OCI-LY7 (cell line): ENCODE measurements around the gene UBXN7. TPM values are rescaled to one million over a fixed set of nuclear protein-coding genes. Genes with fewer than 3 reads are reported as not detected.

Source experiments
- BruUV-seq: library from RNA; stranded (reverse); fragments of 400-500 nt; replicated peaks from 2 replicates; lab custom pipeline; 2021; lab: Mats Ljungman, UMichigan
- CTCF ChIA-PET: fragments of 300-600 bp; sonication (Branson Sonifier 250); formaldehyde crosslinking; loops from one replicate; lab custom pipeline; 2022; ENCODE audit warnings: antibody characterized with exemption; ENCODE audit not compliant: unreplicated experiment; lab: Charles Lee
- POLR2A ChIA-PET: fragments of 300-600 bp; sonication (Branson Sonifier 250); formaldehyde crosslinking; loops from one replicate; lab custom pipeline; 2022; ENCODE audit warnings: antibody characterized with exemption; lab: Charles Lee
- DNase-seq: peaks from one replicate; pipeline ENCODE4 v3.0.0-alpha.2; 2015; ENCODE audit warnings: low spot score
- H2AFZ ChIP-seq: fragments of 200-600 bp; sonication (generic), shearing (Covaris generic); 2 replicates; pipeline ENCODE4 v1.6.1; 2014; ENCODE audit warnings: mild to moderate bottlenecking, antibody characterized with exemption, low read length, moderate library complexity
- H3K27ac ChIP-seq: fragments of 200-600 bp; sonication (generic); 2 replicates; pipeline ENCODE4 v1.5.1; 2014; ENCODE audit warnings: mixed run types, low read depth, mild to moderate bottlenecking, moderate library complexity, low read length, inconsistent platforms; ENCODE audit not compliant: poor library complexity, severe bottlenecking
- H3K36me3 ChIP-seq: fragments of 200-600 bp; sonication (generic); 2 replicates; pipeline ENCODE4 v1.6.1; 2014; ENCODE audit warnings: mild to moderate bottlenecking, antibody characterized with exemption, low read length, moderate library complexity, mixed read lengths; ENCODE audit not compliant: insufficient read depth
- H3K4me1 ChIP-seq: fragments of 200-600 bp; sonication (generic); 2 replicates; pipeline ENCODE4 v1.5.1; 2014; ENCODE audit warnings: mild to moderate bottlenecking, low read length; ENCODE audit not compliant: insufficient read depth, poor library complexity, severe bottlenecking
- H3K4me2 ChIP-seq: fragments of 200-600 bp; sonication (generic); 2 replicates; pipeline ENCODE4 v1.6.1; 2014; ENCODE audit warnings: mild to moderate bottlenecking, low read length
- H3K4me3 ChIP-seq: fragments of 200-600 bp; sonication (generic); 2 replicates; pipeline ENCODE4 v1.5.1; 2014; ENCODE audit warnings: mild to moderate bottlenecking, low read depth, low read length; ENCODE audit not compliant: poor library complexity, severe bottlenecking
- H3K79me2 ChIP-seq: fragments of 200-600 bp; sonication (generic); 2 replicates; pipeline ENCODE4 v1.6.1; 2016; ENCODE audit warnings: low read depth, mild to moderate bottlenecking, low read length, moderate library complexity, mixed read lengths; ENCODE audit not compliant: insufficient read depth
- H3K9me2 ChIP-seq: fragments of 200-600 bp; sonication (generic); 2 replicates; pipeline ENCODE4 v1.6.1; 2016; ENCODE audit warnings: mild to moderate bottlenecking, low read length, mixed read lengths; ENCODE audit not compliant: insufficient read depth
- H3K9me3 ChIP-seq: fragments of 200-600 bp; sonication (generic); 2 replicates; pipeline ENCODE4 v1.6.1; 2014; ENCODE audit warnings: mild to moderate bottlenecking, mixed run types, low read length, mixed read lengths
- H4K20me1 ChIP-seq: fragments of 200-600 bp; sonication (generic); 2 replicates; pipeline ENCODE4 v1.6.1; 2014; ENCODE audit warnings: mild to moderate bottlenecking, antibody characterized with exemption, low read length, moderate library complexity, mixed read lengths; ENCODE audit not compliant: insufficient read depth
- EZH2phosphoT487 ChIP-seq: fragments of 200-600 bp; sonication (generic); IDR thresholded peaks from 2 replicates; pipeline ENCODE4 v1.6.1; 2018; ENCODE audit warnings: low read depth, borderline replicate concordance, mild to moderate bottlenecking, mixed run types, antibody characterized with exemption, low read length, moderate library complexity, mixed read lengths
- intact Hi-C: fragments of 100-400 bp; cut with micrococcal nuclease; formaldehyde crosslinking; loops from one replicate; pipeline ENCODE4 v1.10.0; 2022; ENCODE audit not compliant: unreplicated experiment
- total RNA-seq, 2 experiments: library from RNA; depleted of rRNA in 1 of 2; stranded (reverse); fragments of >200 nt in 1 of 2; shearing (Covaris generic) in 1 of 2; gene quantifications; 2 replicates each; pipeline ENCODE4 v1.2.3, GENCODE V29; 2014 to 2022
- TF ChIP-seq, protein P1 (sequence below): fragments of 200-600 bp; sonication (generic); conservative IDR thresholded peaks from 2 replicates; pipeline ENCODE4 v1.5.1; 2014; ENCODE audit warnings: mild to moderate bottlenecking, antibody characterized with exemption, low read length, moderate library complexity, mixed read lengths

The UBXN7 gene
- total RNA-seq, 2 experiments from 2014 or later = 12.7 to 73.4 TPM

DNA sequence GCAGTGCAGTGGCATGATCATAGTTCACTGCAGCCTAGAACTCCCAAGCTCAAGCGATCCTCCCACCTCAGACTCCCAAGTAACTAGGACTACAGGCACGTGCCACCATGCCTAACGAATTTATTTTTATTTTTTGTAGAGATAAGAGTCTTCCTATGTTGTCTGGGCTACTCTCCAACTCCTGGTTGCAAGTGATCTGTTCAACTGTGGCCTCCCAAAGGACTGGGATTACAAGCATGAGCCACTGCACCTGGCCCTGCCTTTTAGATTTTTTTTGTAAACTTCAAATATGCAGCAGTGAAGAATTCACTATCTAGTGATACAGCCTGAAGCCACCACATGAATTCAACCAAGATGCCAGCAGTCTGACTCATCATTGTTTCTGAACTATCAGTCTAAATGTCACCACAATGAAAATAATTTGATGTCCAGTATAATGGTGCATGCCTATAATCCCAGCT, 32.7 kb downstream of the UBXN7 start:
- Histone ChIP-seq H4K20me1 (no peaks in the 10 kb centered on the region), H3K9me2 (no peaks in the 10 kb centered on the region), H3K4me3 (no peak overlapping the region), H2AFZ (no peak overlapping the region), H3K79me2 (no peaks in the 10 kb centered on the region), H3K36me3 (peaks cover 45% of the 10 kb centered on the region), H3K27ac (no peak overlapping the region), H3K4me1 (peaks cover 7% of the 10 kb centered on the region), H3K4me2 (no peak overlapping the region), H3K9me3 (no peaks in the 10 kb centered on the region)
- ChIA-PET POLR2A (no interaction called here), CTCF (no interaction called here)
- no TSS peak for BruUV-seq
- TF ChIP-seq, protein P1, sequence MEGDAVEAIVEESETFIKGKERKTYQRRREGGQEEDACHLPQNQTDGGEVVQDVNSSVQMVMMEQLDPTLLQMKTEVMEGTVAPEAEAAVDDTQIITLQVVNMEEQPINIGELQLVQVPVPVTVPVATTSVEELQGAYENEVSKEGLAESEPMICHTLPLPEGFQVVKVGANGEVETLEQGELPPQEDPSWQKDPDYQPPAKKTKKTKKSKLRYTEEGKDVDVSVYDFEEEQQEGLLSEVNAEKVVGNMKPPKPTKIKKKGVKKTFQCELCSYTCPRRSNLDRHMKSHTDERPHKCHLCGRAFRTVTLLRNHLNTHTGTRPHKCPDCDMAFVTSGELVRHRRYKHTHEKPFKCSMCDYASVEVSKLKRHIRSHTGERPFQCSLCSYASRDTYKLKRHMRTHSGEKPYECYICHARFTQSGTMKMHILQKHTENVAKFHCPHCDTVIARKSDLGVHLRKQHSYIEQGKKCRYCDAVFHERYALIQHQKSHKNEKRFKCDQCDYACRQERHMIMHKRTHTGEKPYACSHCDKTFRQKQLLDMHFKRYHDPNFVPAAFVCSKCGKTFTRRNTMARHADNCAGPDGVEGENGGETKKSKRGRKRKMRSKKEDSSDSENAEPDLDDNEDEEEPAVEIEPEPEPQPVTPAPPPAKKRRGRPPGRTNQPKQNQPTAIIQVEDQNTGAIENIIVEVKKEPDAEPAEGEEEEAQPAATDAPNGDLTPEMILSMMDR = no peak
- no peak for TF ChIP-seq EZH2phosphoT487
- no peak for DNase-seq
- intact Hi-C loops = no loop called here

DNA sequence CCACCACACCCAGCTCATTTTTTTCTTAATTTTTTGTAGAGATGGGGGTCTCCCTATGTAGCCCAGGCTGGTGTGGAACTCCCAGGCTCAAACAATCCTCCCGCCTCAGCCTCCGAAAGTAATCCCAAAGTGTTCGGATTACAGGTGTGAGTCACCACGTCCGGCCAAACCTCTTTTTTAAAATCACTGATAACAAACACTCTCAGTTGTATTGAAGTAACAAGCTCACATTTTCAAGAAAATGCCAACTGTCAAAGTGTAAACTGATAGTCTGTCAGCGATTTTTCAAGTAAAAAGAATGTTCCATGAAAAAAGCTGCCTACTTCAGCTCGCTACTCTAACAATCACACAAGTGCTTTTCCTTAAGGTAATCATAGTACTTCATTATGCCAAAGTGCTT, 33.4 kb downstream of the UBXN7 start:
- ChIA-PET POLR2A (interaction anchor here (0.6 kb wide), 1 partner anchor 136 kb away, joined by 5 read pairs; no protein-coding TSS in a partner anchor), CTCF (no interaction called here)
- intact Hi-C loops = no loop called here
- Histone ChIP-seq H3K79me2 (no peaks in the 10 kb centered on the region), H3K4me3 (no peak overlapping the region), H4K20me1 (no peaks in the 10 kb centered on the region), H2AFZ (no peak overlapping the region), H3K27ac (no peak overlapping the region), H3K9me3 (no peaks in the 10 kb centered on the region), H3K9me2 (no peaks in the 10 kb centered on the region), H3K4me1 (peaks cover 7% of the 10 kb centered on the region), H3K36me3 (peaks cover 42% of the 10 kb centered on the region), H3K4me2 (no peak overlapping the region)
- no peak for DNase-seq
- BruUV-seq = no TSS peak
- TF ChIP-seq EZH2phosphoT487 = no peak
- TF ChIP-seq, protein P1 = no peak

DNA sequence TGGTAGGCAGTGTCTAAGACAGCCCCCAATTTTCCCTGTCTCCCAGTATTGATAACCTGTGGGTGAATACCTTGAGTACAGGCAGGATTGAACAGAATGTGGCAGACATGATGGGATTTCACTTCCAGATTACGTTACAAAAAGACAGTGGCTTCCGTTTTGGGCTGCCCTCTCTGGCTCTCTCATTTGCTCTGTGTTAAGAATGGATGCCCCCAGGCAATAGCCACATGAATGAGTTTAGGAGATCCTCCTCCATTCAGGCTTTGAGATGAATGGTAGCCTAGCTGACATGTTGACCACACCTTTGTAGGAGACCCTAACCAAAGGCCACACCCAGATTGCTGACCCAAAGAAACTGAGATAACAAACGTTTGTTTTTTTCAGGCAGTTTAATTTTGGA, 34.3 kb downstream of the UBXN7 start:
- H3K9me2 ChIP-seq = no peaks in the 10 kb centered on the region
- H3K9me3 ChIP-seq = no peaks in the 10 kb centered on the region
- H3K4me1 ChIP-seq = no peaks in the 10 kb centered on the region
- peaks cover 43% of the 10 kb centered on the region for H3K36me3 ChIP-seq
- no peaks in the 10 kb centered on the region for H3K79me2 ChIP-seq
- no peak for DNase-seq
- no TSS peak for BruUV-seq
- H3K4me3 ChIP-seq = no peak overlapping the region
- H3K4me2 ChIP-seq = no peak overlapping the region
- POLR2A ChIA-PET = interaction anchor here (0.6 kb wide), 1 partner anchor 135 kb away, joined by 5 read pairs; no protein-coding TSS in a partner anchor
- no peak overlapping the region for H2AFZ ChIP-seq
- intact Hi-C loops = no loop called here
- no peaks in the 10 kb centered on the region for H4K20me1 ChIP-seq
- CTCF ChIA-PET = no interaction called here
- TF ChIP-seq, protein P1 = no peak
- no peak for TF ChIP-seq EZH2phosphoT487
- H3K27ac ChIP-seq = no peak overlapping the region
